Activated CD4-positive, alpha-beta T cell treated with anti-CD3 and anti-CD28 coated beads for 48 hours (primary cell): ENCODE data around the gene ALDH1A1.

ENCODE experiments used
- DNase-seq: peaks from one replicate; pipeline ENCODE4 v3.0.0-alpha.2; 2020

ALDH1A1 gene

GRCh38 chr9:72952914-72953313 lies at the start of gene ALDH1A1:
TSS of gene ALDH1A1 (minus strand) at chr9:72953053. CDS start at chr9:72953000, 53 bp downstream.
- DNase-seq, result no peak

- no peak for DNase-seq
Observed at GRCh38 chr9:73001860-73002259, 49.0 kb upstream of the ALDH1A1 start.

GRCh38 chr9:72998363-72998762 lies 45.5 kb upstream of the ALDH1A1 start:
- no peak for DNase-seq

- no peak for DNase-seq
Observed at GRCh38 chr9:72997387-72997995, 44.6 kb upstream of the ALDH1A1 start.

GRCh38 chr9:72996684-72997314 lies 43.9 kb upstream of the ALDH1A1 start:
- DNase-seq, result no peak

- DNase-seq, result no peak
Observed at GRCh38 chr9:72996114-72996513, 43.3 kb upstream of the ALDH1A1 start.

- no peak for DNase-seq
Observed at GRCh38 chr9:72995131-72996024, 42.5 kb upstream of the ALDH1A1 start.

- no peak for DNase-seq
Observed at GRCh38 chr9:72991772-72992171, 38.9 kb upstream of the ALDH1A1 start.

- DNase-seq, result no peak
Observed at GRCh38 chr9:72990397-72991182, 37.7 kb upstream of the ALDH1A1 start.

- no peak for DNase-seq
Observed at GRCh38 chr9:72986522-72987116, 33.8 kb upstream of the ALDH1A1 start.

GRCh38 chr9:72985746-72986145 lies 32.9 kb upstream of the ALDH1A1 start:
- DNase-seq, result no peak

GRCh38 chr9:72984991-72985390 lies 32.1 kb upstream of the ALDH1A1 start:
- no peak for DNase-seq

- no peak for DNase-seq
Observed at GRCh38 chr9:72984226-72984947, 31.5 kb upstream of the ALDH1A1 start.

GRCh38 chr9:72983512-72984225 lies 30.8 kb upstream of the ALDH1A1 start:
- DNase-seq, result no peak

- no peak for DNase-seq
Observed at GRCh38 chr9:72983056-72983455, 30.2 kb upstream of the ALDH1A1 start.

- DNase-seq, result no peak
Observed at GRCh38 chr9:72982146-72982799, 29.4 kb upstream of the ALDH1A1 start.

- no peak for DNase-seq
Observed at GRCh38 chr9:72981433-72981832, 28.6 kb upstream of the ALDH1A1 start.

GRCh38 chr9:72980600-72981265 lies 27.9 kb upstream of the ALDH1A1 start:
- no peak for DNase-seq

- no peak for DNase-seq
Observed at GRCh38 chr9:72980183-72980582, 27.3 kb upstream of the ALDH1A1 start.
